ENCODE data around the gene ARHGAP8.

DNA sequence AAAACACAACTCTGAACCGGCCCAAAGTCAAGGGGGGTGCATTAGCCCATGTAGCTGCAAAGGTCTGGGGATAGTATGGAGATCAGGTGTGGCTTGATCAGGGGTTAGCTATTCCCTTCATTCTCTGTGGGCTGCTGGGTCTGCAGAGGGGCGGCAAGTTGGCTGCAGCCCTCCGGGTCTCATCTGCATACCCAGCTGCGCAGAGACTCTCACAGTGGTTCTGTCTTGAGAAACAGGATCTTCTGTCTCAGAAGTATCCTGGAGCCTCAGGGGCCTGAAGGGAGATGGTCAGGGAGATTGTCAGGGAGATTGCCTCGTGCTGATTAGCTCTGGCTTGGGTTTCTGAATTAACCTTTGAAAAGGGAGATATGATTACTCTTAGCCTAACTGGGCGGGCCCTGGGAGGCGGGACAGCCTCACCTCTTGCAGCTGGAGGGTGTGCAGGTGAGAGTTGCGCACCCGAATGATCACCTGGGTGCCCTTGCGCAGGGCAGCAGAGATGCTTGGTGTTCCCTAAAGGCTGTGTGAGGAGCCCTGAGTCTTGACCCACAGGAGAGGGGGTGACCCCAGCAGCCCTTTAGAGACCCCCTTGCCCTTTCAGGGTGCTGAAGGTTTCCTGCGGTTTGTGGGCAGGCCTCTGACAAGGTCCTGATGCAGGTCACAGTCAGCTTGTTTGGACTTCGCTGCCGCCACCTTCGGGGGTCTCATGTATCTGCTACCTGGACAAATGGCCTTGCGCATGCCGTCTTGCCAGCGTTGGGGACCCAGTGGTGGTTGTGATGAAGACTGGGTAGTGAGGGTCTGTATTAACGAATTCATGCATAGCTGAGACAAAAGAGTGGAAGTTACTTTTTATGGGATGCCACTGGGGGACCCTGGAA lies 7.3 kb downstream of the ARHGAP8 start:
- no peak for TF ChIP-seq REST (IDR thresholded peaks at IDR 0.05; ENCODE audit: low read depth, low read length)
- no peak for TF ChIP-seq ZNF274 (IDR thresholded peaks at IDR 0.05; ENCODE audit: insufficient read depth, insufficient read length)
- no peak for TF ChIP-seq POLR2AphosphoS5 (IDR thresholded peaks at IDR 0.05; ENCODE audit: low read length)
- no peak for TF ChIP-seq POLR2AphosphoS2 (IDR thresholded peaks at IDR 0.05; ENCODE audit: low read depth, low read length)
- TF ChIP-seq STAT3 (IDR thresholded peaks at IDR 0.05; ENCODE audit: low read depth, low read length), result no peak
- no peak for TF ChIP-seq CTCF (IDR thresholded peaks at IDR 0.05 in 2 of 3, conservative IDR thresholded peaks at IDR 0.05 in 1 of 3; ENCODE audit: control insufficient read depth in 2 of 3, extremely low read depth in 1 of 3, insufficient read depth in 1 of 3, low read depth in 3 of 3, low read length in 3 of 3)
- TF ChIP-seq POLR2A (IDR thresholded peaks at IDR 0.05; ENCODE audit: low read depth, low read length), result no peak
- TF ChIP-seq CBX5 (IDR thresholded peaks at IDR 0.05; ENCODE audit: low read depth), result no peak

Measured in GM12878 (cell line).